HEK293T (cell line): ENCODE measurements around the gene PTCH1.

Experiments used
- BHLHE40 ChIP-seq: fragments of 450-650 bp; IDR thresholded peaks from 2 replicates; pipeline ENCODE4 v1.6.1; 2016; ENCODE audit warnings: mild to moderate bottlenecking, moderate library complexity, borderline replicate concordance
- ELF4 ChIP-seq: fragments of 450-650 bp; IDR thresholded peaks from 2 replicates; pipeline ENCODE4 v1.6.1; 2017; ENCODE audit warnings: antibody characterized with exemption
- FOXA1 ChIP-seq: fragments of 450-650 bp; IDR thresholded peaks from 2 replicates; pipeline ENCODE4 v1.6.1; 2016; ENCODE audit warnings: mild to moderate bottlenecking
- FOXM1 ChIP-seq: fragments of 450-650 bp; IDR thresholded peaks from 2 replicates; pipeline ENCODE4 v1.6.1; 2017; ENCODE audit warnings: mild to moderate bottlenecking, borderline replicate concordance
- L3MBTL2 ChIP-seq: fragments of 450-650 bp; conservative IDR thresholded peaks from 2 replicates; pipeline ENCODE4 v1.6.1; 2016; ENCODE audit warnings: mild to moderate bottlenecking
- SP1 ChIP-seq: fragments of 450-650 bp; IDR thresholded peaks from 2 replicates; pipeline ENCODE4 v1.6.1; 2017
- SUZ12 ChIP-seq: fragments of 450-650 bp; IDR thresholded peaks from 2 replicates; pipeline ENCODE4 v1.6.1; 2016; ENCODE audit warnings: mild to moderate bottlenecking
- TARDBP ChIP-seq: fragments of 450-650 bp; IDR thresholded peaks from 2 replicates; pipeline ENCODE4 v1.6.1; 2016
- TF ChIP-seq, protein P1 (sequence below): fragments of 450-650 bp; IDR thresholded peaks from 2 replicates; pipeline ENCODE4 v1.6.1; 2016

DNA sequence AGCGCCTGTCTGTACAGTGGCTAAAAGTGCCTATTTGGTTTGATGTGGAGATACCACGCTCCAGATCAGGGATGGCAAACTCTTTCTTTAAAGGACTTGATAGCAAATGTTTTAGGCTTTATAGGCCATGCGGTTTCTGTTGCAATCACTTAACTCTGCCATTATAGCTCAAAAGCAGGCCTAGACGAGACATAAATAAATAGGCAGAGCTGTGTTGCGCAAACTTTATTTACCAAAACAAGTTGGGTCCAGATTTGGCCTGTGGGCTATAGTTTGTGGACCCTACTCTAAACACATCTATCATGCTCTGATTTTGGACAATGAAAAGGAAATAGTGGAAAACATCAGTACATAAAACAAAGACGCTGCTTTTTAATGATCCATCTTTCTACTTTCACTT lies 79.2 kb downstream of the PTCH1 start:
- no peak for TF ChIP-seq FOXM1
- TF ChIP-seq L3MBTL2 = no peak
- TF ChIP-seq FOXA1 = no peak
- TF ChIP-seq BHLHE40 = no peak
- TF ChIP-seq, protein P1, sequence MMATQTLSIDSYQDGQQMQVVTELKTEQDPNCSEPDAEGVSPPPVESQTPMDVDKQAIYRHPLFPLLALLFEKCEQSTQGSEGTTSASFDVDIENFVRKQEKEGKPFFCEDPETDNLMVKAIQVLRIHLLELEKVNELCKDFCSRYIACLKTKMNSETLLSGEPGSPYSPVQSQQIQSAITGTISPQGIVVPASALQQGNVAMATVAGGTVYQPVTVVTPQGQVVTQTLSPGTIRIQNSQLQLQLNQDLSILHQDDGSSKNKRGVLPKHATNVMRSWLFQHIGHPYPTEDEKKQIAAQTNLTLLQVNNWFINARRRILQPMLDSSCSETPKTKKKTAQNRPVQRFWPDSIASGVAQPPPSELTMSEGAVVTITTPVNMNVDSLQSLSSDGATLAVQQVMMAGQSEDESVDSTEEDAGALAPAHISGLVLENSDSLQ = no peak
- no peak for TF ChIP-seq SUZ12
- TF ChIP-seq TARDBP = no peak
- no peak for TF ChIP-seq SP1
- no peak for TF ChIP-seq ELF4
